IMR-90 (cell line): Measurements from ENCODE around the gene CCDC60. TPM values are rescaled to one million over a fixed set of nuclear protein-coding genes. Genes with fewer than 3 reads are reported as not detected.

Experiments used
- ATAC-seq: fragments of 200-7000 bp; cut with Tn5 transposase; 2 replicates; pipeline ENCODE4 v1.9.1; 2020; ENCODE audit warnings: low read depth, mild to moderate bottlenecking, moderate library complexity
- BruUV-seq: library from RNA; stranded (reverse); fragments of 400-500 nt; replicated peaks from 2 replicates; lab custom pipeline; 2021; lab: Mats Ljungman, UMichigan
- CTCF ChIA-PET: fragments of 300-600 bp; formaldehyde crosslinking; extraction: SDS; loops from one replicate; lab custom pipeline; 2021; ENCODE audit warnings: antibody characterized with exemption; lab: Yijun Ruan, JAX
- POLR2A ChIA-PET: fragments of 300-600 bp; sonication (Branson Sonifier 250); formaldehyde crosslinking; loops from one replicate; lab custom pipeline; 2022; ENCODE audit warnings: antibody characterized with exemption; ENCODE audit not compliant: unreplicated experiment; lab: Charles Lee
- DNase-seq: peaks from one replicate; pipeline ENCODE4 v3.0.0; 2013
- H2AFZ ChIP-seq: replicated peaks from 2 replicates; pipeline ENCODE3; 2013; ENCODE audit warnings: low read length, mild to moderate bottlenecking; ENCODE audit not compliant: poor library complexity
- H2AK5ac ChIP-seq: 2 replicates; pipeline ENCODE4 v1.6.1; 2013; ENCODE audit warnings: low read depth, low read length, inconsistent platforms
- H2AK9ac ChIP-seq: replicated peaks from 2 replicates; pipeline ENCODE3; 2013; ENCODE audit warnings: mild to moderate bottlenecking, low read depth, low read length, moderate library complexity; ENCODE audit not compliant: poor library complexity
- H2BK120ac ChIP-seq: 2 replicates; pipeline ENCODE4 v1.6.1; 2013; ENCODE audit warnings: low read depth, low read length, inconsistent platforms
- H2BK15ac ChIP-seq: 3 replicates; pipeline ENCODE4 v1.6.1; 2013; ENCODE audit warnings: low read depth, low read length, inconsistent platforms
- H2BK20ac ChIP-seq: 2 replicates; pipeline ENCODE4 v1.6.1; 2013; ENCODE audit warnings: low read depth, mild to moderate bottlenecking, inconsistent platforms, low read length, moderate library complexity
- H2BK5ac ChIP-seq: 2 replicates; pipeline ENCODE4 v1.6.1; 2013; ENCODE audit warnings: mild to moderate bottlenecking, low read depth, low read length, inconsistent platforms; ENCODE audit not compliant: poor library complexity, severe bottlenecking
- H3K14ac ChIP-seq: replicated peaks from 2 replicates; pipeline ENCODE4 v1.6.1; 2013; ENCODE audit warnings: low read depth, low read length, inconsistent platforms
- H3K18ac ChIP-seq: 2 replicates; pipeline ENCODE4 v1.6.1; 2013; ENCODE audit warnings: low read depth, low read length, control low read depth
- H3K23ac ChIP-seq: 2 replicates; pipeline ENCODE4 v1.6.1; 2013; ENCODE audit warnings: low read depth, low read length, inconsistent platforms
- H3K27ac ChIP-seq: 2 replicates; pipeline ENCODE4 v1.5.1; 2013; ENCODE audit warnings: mild to moderate bottlenecking, control low read depth, low read length; ENCODE audit not compliant: insufficient read depth
- H3K27me3 ChIP-seq: 2 replicates; pipeline ENCODE4 v1.6.1; 2013; ENCODE audit warnings: low read length; ENCODE audit not compliant: control insufficient read depth, insufficient read depth
- H3K36me3 ChIP-seq: 2 replicates; pipeline ENCODE4 v1.6.1; 2013; ENCODE audit warnings: low read length, mixed read lengths; ENCODE audit not compliant: control insufficient read depth, insufficient read depth
- H3K4ac ChIP-seq: 2 replicates; pipeline ENCODE4 v1.6.1; 2013; ENCODE audit warnings: low read depth, low read length, inconsistent platforms
- H3K4me1 ChIP-seq: 2 replicates; pipeline ENCODE4 v1.6.1; 2013; ENCODE audit warnings: low read length, mixed read lengths; ENCODE audit not compliant: control insufficient read depth, insufficient read depth
- H3K4me2 ChIP-seq: 2 replicates; pipeline ENCODE4 v1.6.1; 2013; ENCODE audit warnings: low read depth, mild to moderate bottlenecking, control low read depth, low read length, moderate library complexity
- H3K4me3 ChIP-seq: 2 replicates; pipeline ENCODE4 v1.5.1; 2013; ENCODE audit warnings: low read depth, mild to moderate bottlenecking, control low read depth, low read length, moderate library complexity; ENCODE audit not compliant: insufficient read depth
- H3K56ac ChIP-seq: 2 replicates; pipeline ENCODE4 v1.6.1; 2013; ENCODE audit warnings: low read length, inconsistent platforms; ENCODE audit not compliant: insufficient read depth; ENCODE audit errors: extremely low read depth
- H3K79me1 ChIP-seq, 2 experiments: 2 replicates each; pipeline ENCODE4 v1.6.1; 2013; ENCODE audit warnings: low read length in 2 of 2, inconsistent platforms in 1 of 2, low read depth in 1 of 2
- H3K9ac ChIP-seq: 2 replicates; pipeline ENCODE4 v1.6.1; 2013; ENCODE audit warnings: low read depth, low read length, control low read depth
- H3K9me1 ChIP-seq: 2 replicates; pipeline ENCODE4 v1.6.1; 2013; ENCODE audit warnings: low read length, inconsistent platforms; ENCODE audit not compliant: insufficient read depth
- H3K9me3 ChIP-seq: 2 replicates; pipeline ENCODE4 v1.6.1; 2013; ENCODE audit warnings: low read length; ENCODE audit not compliant: control insufficient read depth, insufficient read depth
- H4K20me1 ChIP-seq: 2 replicates; pipeline ENCODE4 v1.6.1; 2013; ENCODE audit warnings: low read length, inconsistent platforms; ENCODE audit not compliant: insufficient read depth
- H4K5ac ChIP-seq: 2 replicates; pipeline ENCODE4 v1.6.1; 2013; ENCODE audit warnings: mild to moderate bottlenecking, low read depth, low read length, control low read depth
- H4K8ac ChIP-seq, 2 experiments: 2 replicates each; pipeline ENCODE4 v1.6.1; 2013; ENCODE audit warnings: low read depth in 2 of 2, low read length in 2 of 2, control low read depth in 1 of 2, inconsistent platforms in 1 of 2
- H4K91ac ChIP-seq: 2 replicates; pipeline ENCODE4 v1.6.1; 2013; ENCODE audit warnings: low read depth, low read length, inconsistent platforms; ENCODE audit not compliant: insufficient read depth
- CEBPB ChIP-seq: IDR thresholded peaks from 2 replicates; pipeline ENCODE4 v1.6.1; 2012; ENCODE audit warnings: low read depth, low read length, improper control_type of control experiment
- FOS ChIP-seq: fragments of 150-350 bp; IDR thresholded peaks from 2 replicates; pipeline ENCODE4 v1.6.1; 2016; ENCODE audit warnings: low read depth, low read length
- MAFK ChIP-seq: IDR thresholded peaks from 2 replicates; pipeline ENCODE4 v1.6.1; 2012; ENCODE audit warnings: low read depth, low read length, improper control_type of control experiment
- MAZ ChIP-seq: IDR thresholded peaks from 2 replicates; pipeline ENCODE4 v1.6.1; 2012; ENCODE audit warnings: low read depth, mild to moderate bottlenecking, low read length, improper control_type of control experiment, moderate library complexity, borderline replicate concordance
- NFE2L2 ChIP-seq: fragments of 150-350 bp; IDR thresholded peaks from 2 replicates; pipeline ENCODE4 v1.6.1; 2016; ENCODE audit warnings: low read depth, mild to moderate bottlenecking, low read length
- POLR2A ChIP-seq: IDR thresholded peaks from 2 replicates; pipeline ENCODE4 v1.6.1; 2012; ENCODE audit warnings: mild to moderate bottlenecking, low read depth, low read length
- RAD21 ChIP-seq: IDR thresholded peaks from 2 replicates; pipeline ENCODE4 v1.6.1; 2012; ENCODE audit warnings: low read length, improper control_type of control experiment
- RCOR1 ChIP-seq: IDR thresholded peaks from 2 replicates; pipeline ENCODE4 v1.6.1; 2012; ENCODE audit warnings: mild to moderate bottlenecking, low read length, improper control_type of control experiment; ENCODE audit not compliant: insufficient replicate concordance
- WGBS, 2 experiments: methylation state at CpG; one replicate each; pipeline versions ENCODE4 v1.1.5 to v1.1.7; 2013; ENCODE audit warnings: missing lambda C conversion rate in 2 of 2; ENCODE audit not compliant: insufficient read length in 1 of 2; ENCODE audit errors: extremely low coverage in 2 of 2; 5-methylcytosine and 5-hydroxymethylcytosine counted together
- dilution Hi-C: fragments of 300-500 bp; cut with HindIII; formaldehyde crosslinking; loops from one replicate; pipeline ENCODE4 v1.14.3; 2018; ENCODE audit warnings: low sequenced_read_pairs; ENCODE audit not compliant: unreplicated experiment
- in situ Hi-C: fragments of 300-500 bp; cut with MboI; formaldehyde crosslinking; loops from 3 replicates; pipeline ENCODE4 v1.14.3; 2019; ENCODE audit warnings: low sequenced_read_pairs, inconsistent platforms, mixed read lengths
- intact Hi-C: fragments of 100-400 bp; cut with micrococcal nuclease; formaldehyde crosslinking; loops from 2 replicates; pipeline ENCODE4 v1.10.0; 2022
- polyA plus RNA-seq, 3 experiments: library from polyadenylated mRNA; depleted of rRNA; stranded (reverse); fragments of >200 nt; gene quantifications; 2 replicates each; pipeline ENCODE4 v1.2.3, GENCODE V29; 2012; ENCODE audit warnings: low replicate concordance in 1 of 3
- total RNA-seq: library from RNA; depleted of rRNA; stranded (reverse); fragments of >200 nt; gene quantifications from 2 replicates; pipeline ENCODE4 v1.2.3, GENCODE V29; 2012

Gene CCDC60
- total and polyA plus RNA-seq, 2 of the 4 experiments (the other 2 are of a cell fraction), result not detected

GRCh38 chr12:119393677-119394076 lies 59.1 kb downstream of the CCDC60 start:
- Histone ChIP-seq H3K79me1 (no peaks in the 10 kb centered on the region), H3K4ac (no peak overlapping the region), H3K18ac (no peak overlapping the region), H3K56ac (no peak overlapping the region), H2AK9ac (no peak overlapping the region), H3K36me3 (no peaks in the 10 kb centered on the region), H3K4me3 (no peak overlapping the region), H2BK15ac (no peak overlapping the region), H3K27ac (no peak overlapping the region), H3K9me3 (peaks cover 19% of the 10 kb centered on the region), H4K20me1 (no peaks in the 10 kb centered on the region), H4K8ac (no peak overlapping the region), H2AK5ac (no peak overlapping the region), H4K91ac (no peak overlapping the region), H2BK20ac (no peak overlapping the region), H2BK120ac (no peak overlapping the region), H3K27me3 (no peaks in the 10 kb centered on the region), H3K4me1 (no peaks in the 10 kb centered on the region), H3K23ac (no peak overlapping the region), H2AFZ (no peak overlapping the region), H2BK5ac (no peak overlapping the region), H4K5ac (no peak overlapping the region), H3K9ac (no peak overlapping the region), H3K4me2 (no peak overlapping the region), H3K9me1 (no peaks in the 10 kb centered on the region), H3K14ac (no peak overlapping the region)
- ATAC-seq (no peak), DNase-seq (no peak)
- BruUV-seq, result no TSS peak
- dilution Hi-C loops, result no loop called here
- POLR2A ChIA-PET, result no interaction called here
- CTCF ChIA-PET, result no interaction called here
- no CpG with 5 or more reads among the region's 4 CpGs for WGBS, 2 experiments
- in situ Hi-C loops, result no loop called here
- intact Hi-C loops, result no loop called here
- TF ChIP-seq RAD21, result no peak
- TF ChIP-seq POLR2A, result no peak
- TF ChIP-seq MAFK, result no peak
- no peak for TF ChIP-seq FOS
- no peak for TF ChIP-seq RCOR1
- no peak for TF ChIP-seq MAZ
- no peak for TF ChIP-seq NFE2L2
- no peak for TF ChIP-seq CEBPB
